ENCODE measurements around the gene PI4KA.

The PI4KA gene

GRCh38 chr22:20804650-20805049 is 54.0 kb downstream of the PI4KA start:
- TF ChIP-seq CSDC2 (CRISPR knock-in tag; IDR thresholded peaks at IDR 0.05): no peak
- TF ChIP-seq SNAI2 (CRISPR knock-in tag; IDR thresholded peaks at IDR 0.05): no peak
- TF ChIP-seq PPARA (CRISPR knock-in tag; IDR thresholded peaks at IDR 0.05; ENCODE audit: borderline replicate concordance): no peak
- TF ChIP-seq PATZ1 (CRISPR knock-in tag; IDR thresholded peaks at IDR 0.05; ENCODE audit: borderline replicate concordance): no peak
- TF ChIP-seq, protein P1, sequence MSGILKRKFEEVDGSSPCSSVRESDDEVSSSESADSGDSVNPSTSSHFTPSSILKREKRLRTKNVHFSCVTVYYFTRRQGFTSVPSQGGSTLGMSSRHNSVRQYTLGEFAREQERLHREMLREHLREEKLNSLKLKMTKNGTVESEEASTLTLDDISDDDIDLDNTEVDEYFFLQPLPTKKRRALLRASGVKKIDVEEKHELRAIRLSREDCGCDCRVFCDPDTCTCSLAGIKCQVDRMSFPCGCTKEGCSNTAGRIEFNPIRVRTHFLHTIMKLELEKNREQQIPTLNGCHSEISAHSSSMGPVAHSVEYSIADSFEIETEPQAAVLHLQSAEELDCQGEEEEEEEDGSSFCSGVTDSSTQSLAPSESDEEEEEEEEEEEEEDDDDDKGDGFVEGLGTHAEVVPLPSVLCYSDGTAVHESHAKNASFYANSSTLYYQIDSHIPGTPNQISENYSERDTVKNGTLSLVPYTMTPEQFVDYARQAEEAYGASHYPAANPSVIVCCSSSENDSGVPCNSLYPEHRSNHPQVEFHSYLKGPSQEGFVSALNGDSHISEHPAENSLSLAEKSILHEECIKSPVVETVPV (CRISPR knock-in tag; IDR thresholded peaks at IDR 0.05): no peak
- no peak for TF ChIP-seq ZFP30 (CRISPR knock-in tag; IDR thresholded peaks at IDR 0.05)
- TF ChIP-seq TOX (CRISPR knock-in tag; IDR thresholded peaks at IDR 0.05; ENCODE audit: borderline replicate concordance): no peak
- TF ChIP-seq BACH2 (CRISPR knock-in tag; IDR thresholded peaks at IDR 0.05; ENCODE audit: borderline replicate concordance): no peak
- no peak for TF ChIP-seq ZNF565 (CRISPR knock-in tag; conservative IDR thresholded peaks at IDR 0.05; ENCODE audit: low read depth)
- no peak for ATAC-seq

- TF ChIP-seq ISL1 (CRISPR knock-in tag; IDR thresholded peaks at IDR 0.05): no peak
- no peak for TF ChIP-seq RARB (CRISPR knock-in tag; IDR thresholded peaks at IDR 0.05)
- no peak for TF ChIP-seq ARNTL (CRISPR knock-in tag; IDR thresholded peaks at IDR 0.05; ENCODE audit: borderline replicate concordance, low read depth)
- TF ChIP-seq, protein P2, sequence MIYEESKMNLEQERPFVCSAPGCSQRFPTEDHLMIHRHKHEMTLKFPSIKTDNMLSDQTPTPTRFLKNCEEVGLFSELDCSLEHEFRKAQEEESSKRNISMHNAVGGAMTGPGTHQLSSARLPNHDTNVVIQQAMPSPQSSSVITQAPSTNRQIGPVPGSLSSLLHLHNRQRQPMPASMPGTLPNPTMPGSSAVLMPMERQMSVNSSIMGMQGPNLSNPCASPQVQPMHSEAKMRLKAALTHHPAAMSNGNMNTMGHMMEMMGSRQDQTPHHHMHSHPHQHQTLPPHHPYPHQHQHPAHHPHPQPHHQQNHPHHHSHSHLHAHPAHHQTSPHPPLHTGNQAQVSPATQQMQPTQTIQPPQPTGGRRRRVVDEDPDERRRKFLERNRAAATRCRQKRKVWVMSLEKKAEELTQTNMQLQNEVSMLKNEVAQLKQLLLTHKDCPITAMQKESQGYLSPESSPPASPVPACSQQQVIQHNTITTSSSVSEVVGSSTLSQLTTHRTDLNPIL (CRISPR knock-in tag; IDR thresholded peaks at IDR 0.05; ENCODE audit: low read depth): no peak
- TF ChIP-seq TOX (CRISPR knock-in tag; IDR thresholded peaks at IDR 0.05; ENCODE audit: borderline replicate concordance): no peak
- no peak for TF ChIP-seq ZNF565 (CRISPR knock-in tag; conservative IDR thresholded peaks at IDR 0.05; ENCODE audit: low read depth)
- no peak for TF ChIP-seq SNAI2 (CRISPR knock-in tag; IDR thresholded peaks at IDR 0.05)
- TF ChIP-seq, protein P1 (CRISPR knock-in tag; IDR thresholded peaks at IDR 0.05): no peak
- no peak for TF ChIP-seq OSR1 (CRISPR knock-in tag; IDR thresholded peaks at IDR 0.05)
- TF ChIP-seq ZNF8 (CRISPR knock-in tag; IDR thresholded peaks at IDR 0.05): no peak
- no peak for TF ChIP-seq GLIS3 (CRISPR knock-in tag; IDR thresholded peaks at IDR 0.05)
- no peak for TF ChIP-seq ESRRG (CRISPR knock-in tag; IDR thresholded peaks at IDR 0.05)
- TF ChIP-seq, protein P3, sequence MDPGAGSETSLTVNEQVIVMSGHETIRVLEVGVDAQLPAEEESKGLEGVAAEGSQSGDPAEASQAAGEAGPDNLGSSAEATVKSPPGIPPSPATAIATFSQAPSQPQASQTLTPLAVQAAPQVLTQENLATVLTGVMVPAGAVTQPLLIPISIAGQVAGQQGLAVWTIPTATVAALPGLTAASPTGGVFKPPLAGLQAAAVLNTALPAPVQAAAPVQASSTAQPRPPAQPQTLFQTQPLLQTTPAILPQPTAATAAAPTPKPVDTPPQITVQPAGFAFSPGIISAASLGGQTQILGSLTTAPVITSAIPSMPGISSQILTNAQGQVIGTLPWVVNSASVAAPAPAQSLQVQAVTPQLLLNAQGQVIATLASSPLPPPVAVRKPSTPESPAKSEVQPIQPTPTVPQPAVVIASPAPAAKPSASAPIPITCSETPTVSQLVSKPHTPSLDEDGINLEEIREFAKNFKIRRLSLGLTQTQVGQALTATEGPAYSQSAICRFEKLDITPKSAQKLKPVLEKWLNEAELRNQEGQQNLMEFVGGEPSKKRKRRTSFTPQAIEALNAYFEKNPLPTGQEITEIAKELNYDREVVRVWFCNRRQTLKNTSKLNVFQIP (CRISPR knock-in tag; IDR thresholded peaks at IDR 0.05; ENCODE audit: borderline replicate concordance, low read depth): no peak
- no peak for TF ChIP-seq TCF4 (CRISPR knock-in tag; IDR thresholded peaks at IDR 0.05; ENCODE audit: borderline replicate concordance)
- no peak for TF ChIP-seq PATZ1 (CRISPR knock-in tag; IDR thresholded peaks at IDR 0.05; ENCODE audit: borderline replicate concordance)
- no peak for TF ChIP-seq ZNF70 (CRISPR knock-in tag; IDR thresholded peaks at IDR 0.05)
- no peak for TF ChIP-seq CSDC2 (CRISPR knock-in tag; IDR thresholded peaks at IDR 0.05)
- TF ChIP-seq ZFP3 (CRISPR knock-in tag; IDR thresholded peaks at IDR 0.05): no peak
- TF ChIP-seq ZFP30 (CRISPR knock-in tag; IDR thresholded peaks at IDR 0.05): no peak
- peak; percentile 76 for ATAC-seq
Measured at GRCh38 chr22:20803696-20804324, 54.8 kb downstream of the PI4KA start.

All from SK-N-SH treated with all-trans-retinoic acid at 6 μM for 48 hours (cell line).